Activated T-helper 2 cell treated with anti-CD3 and anti-CD28 coated beads, Interferon-gamma antibody, Interleukin-2, Interleukin-4, amounts not matched to agents 10 μg/mL and 5 μg/mL and 100 μg/mL, durations not matched to agents 14 hours and 24 hours and 36 hours (primary cell): Measurements from ENCODE around the gene FPGT. TPM values are rescaled to one million over a fixed set of nuclear protein-coding genes. Genes with fewer than 3 reads are reported as not detected.
"Not testable (repeated sequence)": the region's sequence is repeated elsewhere in the genome, so short reads cannot be mapped to it uniquely, and the experiment has no call there.

ENCODE experiments used
- DNase-seq: peaks from one replicate; pipeline ENCODE4 v3.0.0; 2021; ENCODE audit warnings: low spot score
- H3K27ac Mint-ChIP-seq: one replicate; pipeline ENCODE4 v1.8.0; 2021; ENCODE audit warnings: mixed read lengths
- H3K27me3 Mint-ChIP-seq: one replicate; pipeline ENCODE4 v1.8.0; 2021; ENCODE audit warnings: low read depth, mixed read lengths
- H3K36me3 Mint-ChIP-seq: one replicate; pipeline ENCODE4 v1.8.0; 2021; ENCODE audit warnings: low read depth, mixed read lengths
- H3K4me1 Mint-ChIP-seq: one replicate; pipeline ENCODE4 v1.8.0; 2021; ENCODE audit warnings: low read depth, mixed read lengths
- H3K4me3 Mint-ChIP-seq: one replicate; pipeline ENCODE4 v1.8.0; 2021; ENCODE audit warnings: low read depth, mild to moderate bottlenecking, moderate library complexity, mixed read lengths
- H3K9me3 Mint-ChIP-seq: one replicate; pipeline ENCODE4 v1.8.0; 2021; ENCODE audit warnings: mixed read lengths
- intact Hi-C: fragments of 100-400 bp; cut with micrococcal nuclease; formaldehyde crosslinking; loops from one replicate; pipeline ENCODE4 v1.15.1; 2023
- total RNA-seq: library from RNA; stranded (reverse); gene quantifications from 2 replicates; pipeline ENCODE4 v1.2.3, GENCODE V29; 2022

Gene FPGT
- total RNA-seq, 1 donor from 2014 or later: 9.2 TPM

DNA sequence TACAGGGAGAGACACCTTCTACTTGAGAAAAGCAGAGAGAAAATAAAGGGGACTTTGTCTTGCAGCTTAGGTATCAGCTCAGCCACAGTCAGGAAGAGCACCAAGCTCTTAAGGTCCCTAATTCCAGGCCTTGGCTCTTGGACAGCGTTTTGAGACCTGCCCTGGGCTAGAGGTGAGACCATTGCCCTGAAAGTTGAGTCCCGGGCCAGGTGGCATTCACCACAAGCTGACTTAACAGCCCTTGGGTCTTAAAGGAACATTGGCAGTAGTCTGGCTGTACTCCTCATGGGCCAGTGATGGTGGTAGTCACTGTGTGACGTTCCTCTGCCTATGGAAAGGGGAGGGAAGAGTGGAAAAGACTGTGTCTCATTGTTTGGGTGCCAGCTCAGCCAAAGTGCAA is 25.4 kb downstream of the FPGT start:
- DNase-seq: no peak
- H3K36me3 Mint-ChIP-seq: no peaks in the 10 kb centered on the region
- no peak overlapping the region for H3K27ac Mint-ChIP-seq
- peaks cover 14% of the 10 kb centered on the region for H3K9me3 Mint-ChIP-seq
- no peaks in the 10 kb centered on the region for H3K4me1 Mint-ChIP-seq
- H3K4me3 Mint-ChIP-seq: no peak overlapping the region
- intact Hi-C loops: no loop called here
- no peaks in the 10 kb centered on the region for H3K27me3 Mint-ChIP-seq

DNA sequence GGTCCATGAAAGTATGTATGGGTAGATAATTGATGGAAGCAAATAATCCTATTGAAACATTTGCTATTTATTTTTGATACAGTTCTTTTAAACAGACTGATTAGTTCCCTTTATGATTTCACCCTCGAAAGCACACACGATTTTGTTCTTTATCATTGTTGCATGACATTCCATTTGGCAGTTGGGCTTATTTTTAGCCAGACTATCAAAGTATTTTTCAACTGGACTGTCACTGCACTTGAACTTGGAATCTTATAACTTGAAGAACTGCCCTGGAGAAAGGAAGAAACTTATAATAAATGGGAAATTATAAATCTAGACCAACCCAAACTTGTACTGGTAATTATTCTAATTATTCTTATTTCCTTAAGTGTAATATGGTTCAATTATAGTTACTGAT is 37.1 kb downstream of the FPGT start, which contains the start of gene TNNI3K:
Gene TNNI3K (plus strand): TSS at position 235 of the 400 bp plus-strand sequence. CDS start 65 bp downstream, at position 300.
- Mint-ChIP-seq H3K4me3 (no peak within 1 kb of the TSS), H3K36me3 (no peaks in the 10 kb centered on the region), H3K27me3 (no peaks in the 10 kb centered on the region), H3K9me3 (no peaks in the 10 kb centered on the region), H3K27ac (no peak within 1 kb of the TSS), H3K4me1 (no peaks in the 10 kb centered on the region)
- intact Hi-C loops: no loop called here
- DNase-seq: no peak

DNA sequence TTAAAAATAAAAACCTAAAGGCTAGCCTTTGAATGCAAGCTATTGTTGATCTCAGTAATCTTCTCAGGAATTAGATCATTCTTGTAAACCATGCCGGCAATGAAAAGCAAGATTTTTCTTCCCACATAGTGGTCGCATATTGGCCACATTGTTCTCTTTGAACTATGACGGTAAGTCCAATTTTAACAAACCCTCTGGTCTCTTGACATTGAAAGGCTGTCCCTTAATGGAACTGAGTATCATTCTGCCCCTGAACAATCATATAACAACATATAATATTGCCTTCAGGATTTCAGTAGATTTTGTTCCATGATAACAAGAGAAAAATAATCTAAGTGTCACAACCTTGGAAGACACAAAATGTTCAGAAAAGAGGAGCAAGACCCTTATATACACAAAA is 38.4 kb downstream of the FPGT start:
- no peak overlapping the region for H3K27ac Mint-ChIP-seq
- H3K9me3 Mint-ChIP-seq: no peaks in the 10 kb centered on the region
- no peak for DNase-seq
- intact Hi-C loops: no loop called here
- no peak overlapping the region for H3K4me3 Mint-ChIP-seq
- H3K27me3 Mint-ChIP-seq: no peaks in the 10 kb centered on the region
- no peaks in the 10 kb centered on the region for H3K36me3 Mint-ChIP-seq
- no peaks in the 10 kb centered on the region for H3K4me1 Mint-ChIP-seq

DNA sequence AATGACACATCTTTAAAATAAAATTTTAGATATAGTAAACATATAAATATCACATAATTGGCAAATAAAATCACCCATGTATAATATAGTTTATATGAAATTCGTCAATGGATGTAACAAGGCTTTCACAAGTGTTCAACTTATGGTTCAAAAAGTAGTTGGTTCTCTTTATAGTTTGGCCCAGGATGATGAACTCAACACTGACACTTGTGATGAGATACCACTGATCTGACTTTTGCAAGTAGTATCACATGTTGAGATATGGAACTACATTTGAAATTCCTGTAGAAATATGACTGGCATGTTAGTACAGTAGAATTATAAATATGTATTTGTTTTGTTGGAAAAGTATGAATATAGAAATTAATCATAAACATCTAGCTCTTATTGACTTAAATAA is 39.0 kb downstream of the FPGT start:
- Mint-ChIP-seq H3K4me1 (no peaks in the 10 kb centered on the region), H3K36me3 (no peaks in the 10 kb centered on the region), H3K4me3 (no peak overlapping the region), H3K27ac (no peak overlapping the region), H3K27me3 (no peaks in the 10 kb centered on the region), H3K9me3 (no peaks in the 10 kb centered on the region)
- no peak for DNase-seq
- intact Hi-C loops: no loop called here

DNA sequence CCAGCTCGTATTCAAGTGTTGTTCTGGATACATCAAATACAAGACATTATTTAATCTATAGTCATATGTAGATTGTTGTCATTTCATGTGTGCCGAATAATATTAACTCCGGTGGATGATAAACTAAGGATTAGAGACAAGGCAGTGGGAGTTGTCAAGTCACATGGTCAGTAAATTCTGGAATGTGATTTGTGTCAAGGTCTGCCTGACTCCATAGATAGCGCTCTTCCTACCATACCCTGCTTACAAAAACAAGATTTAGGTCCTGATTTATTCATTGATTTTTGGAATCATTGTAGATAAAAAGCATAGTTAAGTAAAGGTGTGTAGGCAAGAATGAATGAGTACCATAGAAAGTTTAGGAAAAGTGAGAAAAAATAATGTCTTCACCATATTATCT is 39.7 kb downstream of the FPGT start:
- Mint-ChIP-seq H3K27me3 (no peaks in the 10 kb centered on the region), H3K4me1 (no peaks in the 10 kb centered on the region), H3K4me3 (no peak overlapping the region), H3K9me3 (no peaks in the 10 kb centered on the region), H3K36me3 (no peaks in the 10 kb centered on the region), H3K27ac (no peak overlapping the region)
- intact Hi-C loops: no loop called here
- no peak for DNase-seq

DNA sequence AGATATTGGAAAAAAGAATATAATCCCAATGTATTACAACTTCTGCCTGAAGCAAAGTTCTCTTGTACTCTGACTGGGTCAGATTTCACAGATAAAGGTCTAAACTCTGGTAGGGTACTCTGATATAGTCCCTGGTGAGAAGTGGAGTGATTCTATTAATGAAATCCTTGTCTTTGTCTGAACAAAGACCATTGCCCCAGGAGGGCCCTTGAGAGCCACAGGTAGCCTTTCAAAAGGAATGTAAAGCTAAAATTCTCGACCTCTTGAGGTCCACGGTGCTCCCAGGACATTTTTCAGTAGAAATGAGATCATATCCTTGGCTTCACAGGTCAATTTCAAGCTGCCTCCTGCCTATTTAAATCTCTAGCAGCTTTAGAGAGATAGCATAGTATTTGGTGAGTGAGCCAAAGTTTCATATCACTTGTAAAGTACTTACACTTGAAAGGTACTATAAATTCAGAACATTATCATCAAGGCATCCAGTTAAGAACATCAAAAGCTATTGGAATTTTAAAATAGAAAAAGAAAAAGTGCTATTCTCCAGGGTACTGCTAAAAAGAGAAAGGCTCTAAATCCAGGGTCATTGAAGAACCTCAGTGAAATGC is 47.2 kb downstream of the FPGT start:
- Mint-ChIP-seq H3K27ac (no peak overlapping the region), H3K36me3 (no peaks in the 10 kb centered on the region), H3K4me3 (no peak overlapping the region), H3K27me3 (no peaks in the 10 kb centered on the region), H3K9me3 (no peaks in the 10 kb centered on the region), H3K4me1 (no peaks in the 10 kb centered on the region)
- DNase-seq: no peak
- intact Hi-C loops: no loop called here

DNA sequence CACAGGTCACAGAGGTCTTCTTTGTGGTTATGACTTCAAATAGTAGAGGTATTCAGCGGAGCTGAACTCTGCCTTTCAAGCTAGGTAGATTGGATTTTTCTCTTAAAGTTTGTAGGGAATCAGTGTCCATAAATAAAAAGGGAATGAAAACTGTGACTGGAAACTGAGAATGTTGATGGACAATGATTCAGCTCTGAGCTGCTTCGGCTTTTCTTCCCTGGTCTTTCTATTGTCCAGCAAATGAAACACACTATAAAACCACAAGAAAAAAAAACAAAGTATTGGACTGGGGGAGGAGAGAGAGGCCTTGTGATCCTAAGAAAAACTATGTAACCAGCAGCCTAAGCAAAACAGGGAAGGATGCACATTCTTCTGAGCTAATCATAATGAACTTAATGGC is 48.3 kb downstream of the FPGT start:
- Mint-ChIP-seq H3K36me3 (no peaks in the 10 kb centered on the region), H3K27ac (no peak overlapping the region), H3K27me3 (no peaks in the 10 kb centered on the region), H3K4me1 (no peaks in the 10 kb centered on the region), H3K9me3 (no peaks in the 10 kb centered on the region), H3K4me3 (no peak overlapping the region)
- intact Hi-C loops: no loop called here
- DNase-seq: no peak

DNA sequence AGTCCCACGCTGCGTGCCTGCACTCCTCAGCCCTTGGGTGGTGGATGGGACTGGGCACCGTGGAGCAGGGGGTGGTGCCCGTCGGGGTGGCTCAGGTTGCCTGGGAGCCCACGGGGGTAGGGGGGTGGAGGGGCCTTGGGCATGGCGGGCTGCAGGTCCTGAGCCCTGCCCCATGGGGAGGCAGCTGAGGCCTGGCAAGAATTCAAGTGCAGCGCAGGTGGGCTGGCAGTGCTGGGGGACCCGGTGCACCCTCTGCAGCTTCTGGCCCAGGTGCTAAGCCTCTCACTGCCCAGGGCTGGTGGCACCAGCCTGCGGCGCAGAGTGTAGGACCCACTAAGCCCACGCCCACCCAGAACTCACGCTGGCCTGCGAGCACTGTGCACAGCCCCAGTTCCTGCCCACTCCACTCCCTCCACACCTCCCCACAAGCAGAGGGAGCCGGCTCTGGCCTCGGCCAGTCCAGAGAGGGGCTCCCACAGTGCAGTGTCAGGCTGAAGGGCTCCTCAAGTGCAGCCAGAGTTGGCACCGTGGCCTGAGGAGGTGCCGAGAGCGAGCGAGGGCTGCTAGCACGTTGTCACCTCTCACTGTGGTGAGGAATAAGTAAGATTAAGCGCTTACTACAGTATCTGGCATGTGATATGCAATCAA is 50.0 kb downstream of the FPGT start:
- no peak overlapping the region for H3K27ac Mint-ChIP-seq
- intact Hi-C loops: no loop called here
- no peaks in the 10 kb centered on the region for H3K4me1 Mint-ChIP-seq
- no peak for DNase-seq
- no peak overlapping the region for H3K4me3 Mint-ChIP-seq
- no peaks in the 10 kb centered on the region for H3K27me3 Mint-ChIP-seq
- no peaks in the 10 kb centered on the region for H3K36me3 Mint-ChIP-seq
- no peaks in the 10 kb centered on the region for H3K9me3 Mint-ChIP-seq

DNA sequence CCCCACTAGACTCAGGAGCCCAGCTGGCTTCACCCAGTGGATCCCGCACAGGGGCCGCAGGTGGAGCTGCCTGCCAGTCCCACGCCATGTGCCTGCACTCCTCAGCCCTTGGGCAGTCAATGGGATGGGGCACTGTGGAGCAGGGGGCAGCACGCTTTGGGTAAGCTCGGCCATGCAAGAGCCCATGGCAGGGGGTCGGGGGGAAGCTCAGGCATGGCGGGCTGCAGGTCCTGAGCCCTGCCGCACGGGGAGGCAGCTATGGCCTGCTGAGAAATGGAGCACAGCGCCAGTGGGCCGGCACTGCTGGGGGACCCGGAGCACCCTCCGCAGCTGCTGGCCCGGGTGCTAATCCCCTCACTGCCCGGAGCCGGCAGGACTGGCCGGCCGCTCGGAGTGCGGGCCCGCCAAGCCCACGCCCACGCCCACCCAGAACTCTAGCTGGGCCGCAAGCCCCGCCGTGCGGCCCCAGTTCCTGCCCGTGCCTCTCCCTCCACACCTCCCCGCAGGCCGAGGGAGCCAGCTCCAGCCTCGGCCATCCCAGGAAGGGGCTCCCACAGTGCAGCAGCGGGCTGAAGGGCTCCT is 55.3 kb downstream of the FPGT start:
- DNase-seq, H3K27me3 Mint-ChIP-seq, H3K4me3 Mint-ChIP-seq, H3K27ac Mint-ChIP-seq, intact Hi-C loops, H3K4me1 Mint-ChIP-seq, H3K36me3 Mint-ChIP-seq, H3K9me3 Mint-ChIP-seq: not testable (repeated sequence)

Other genes starting within 250 kb of the FPGT start
- 0.46 and 0.55 TPM in 2 replicates for gene LRRIQ3, start 66 bp upstream of the FPGT start, total RNA-seq
- gene TNNI3K, start 37.1 kb downstream of the FPGT start, total RNA-seq: not detected in 2 replicates